ENCODE results near the gene GGA2. TPM values are rescaled to one million over a fixed set of nuclear protein-coding genes. Genes with fewer than 3 reads are reported as not detected.
A peak's percentile ranks its signal among the peaks of the same experiment; 100 is the strongest.

GGA2 gene
- total RNA-seq, 6 experiments from 2014 or later: 28.1 to 38.0 (median 35.7) TPM

GRCh38 chr16:23479138-23479537, 31.2 kb downstream of the GGA2 start:
- TF ChIP-seq, protein P1, sequence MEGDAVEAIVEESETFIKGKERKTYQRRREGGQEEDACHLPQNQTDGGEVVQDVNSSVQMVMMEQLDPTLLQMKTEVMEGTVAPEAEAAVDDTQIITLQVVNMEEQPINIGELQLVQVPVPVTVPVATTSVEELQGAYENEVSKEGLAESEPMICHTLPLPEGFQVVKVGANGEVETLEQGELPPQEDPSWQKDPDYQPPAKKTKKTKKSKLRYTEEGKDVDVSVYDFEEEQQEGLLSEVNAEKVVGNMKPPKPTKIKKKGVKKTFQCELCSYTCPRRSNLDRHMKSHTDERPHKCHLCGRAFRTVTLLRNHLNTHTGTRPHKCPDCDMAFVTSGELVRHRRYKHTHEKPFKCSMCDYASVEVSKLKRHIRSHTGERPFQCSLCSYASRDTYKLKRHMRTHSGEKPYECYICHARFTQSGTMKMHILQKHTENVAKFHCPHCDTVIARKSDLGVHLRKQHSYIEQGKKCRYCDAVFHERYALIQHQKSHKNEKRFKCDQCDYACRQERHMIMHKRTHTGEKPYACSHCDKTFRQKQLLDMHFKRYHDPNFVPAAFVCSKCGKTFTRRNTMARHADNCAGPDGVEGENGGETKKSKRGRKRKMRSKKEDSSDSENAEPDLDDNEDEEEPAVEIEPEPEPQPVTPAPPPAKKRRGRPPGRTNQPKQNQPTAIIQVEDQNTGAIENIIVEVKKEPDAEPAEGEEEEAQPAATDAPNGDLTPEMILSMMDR (IDR thresholded peaks at IDR 0.05): no peak
- Mint-ChIP-seq H3K9me3 (no peaks in the 10 kb centered on the region), H3K4me3 (no peak overlapping the region), H3K36me3 (ENCODE audit: low read depth) (peaks cover 31% of the 10 kb centered on the region), H3K27me3 (ENCODE audit: insufficient read depth) (no peaks in the 10 kb centered on the region), H3K4me1 (ENCODE audit: low read depth) (no peaks in the 10 kb centered on the region), H3K27ac (no peak overlapping the region)
- no peak for DNase-seq

- TF ChIP-seq, protein P1 (IDR thresholded peaks at IDR 0.05): no peak
- no peak for DNase-seq
- Mint-ChIP-seq H3K27ac (no peak overlapping the region), H3K9me3 (no peaks in the 10 kb centered on the region), H3K27me3 (ENCODE audit: insufficient read depth) (no peaks in the 10 kb centered on the region), H3K4me3 (no peak overlapping the region), H3K4me1 (ENCODE audit: low read depth) (no peaks in the 10 kb centered on the region), H3K36me3 (ENCODE audit: low read depth) (peaks cover 36% of the 10 kb centered on the region)
These were observed 31.7 kb downstream of the GGA2 start for GRCh38 chr16:23478566-23478965.

- Mint-ChIP-seq H3K27me3 (ENCODE audit: insufficient read depth) (no peaks in the 10 kb centered on the region), H3K27ac (no peak overlapping the region), H3K36me3 (ENCODE audit: low read depth) (peaks cover 28% of the 10 kb centered on the region), H3K4me3 (no peak overlapping the region), H3K9me3 (no peaks in the 10 kb centered on the region), H3K4me1 (ENCODE audit: low read depth) (no peaks in the 10 kb centered on the region)
- no peak for DNase-seq
- TF ChIP-seq, protein P1 (IDR thresholded peaks at IDR 0.05): no peak
These were observed 34.0 kb downstream of the GGA2 start for GRCh38 chr16:23476289-23476688.

DNA sequence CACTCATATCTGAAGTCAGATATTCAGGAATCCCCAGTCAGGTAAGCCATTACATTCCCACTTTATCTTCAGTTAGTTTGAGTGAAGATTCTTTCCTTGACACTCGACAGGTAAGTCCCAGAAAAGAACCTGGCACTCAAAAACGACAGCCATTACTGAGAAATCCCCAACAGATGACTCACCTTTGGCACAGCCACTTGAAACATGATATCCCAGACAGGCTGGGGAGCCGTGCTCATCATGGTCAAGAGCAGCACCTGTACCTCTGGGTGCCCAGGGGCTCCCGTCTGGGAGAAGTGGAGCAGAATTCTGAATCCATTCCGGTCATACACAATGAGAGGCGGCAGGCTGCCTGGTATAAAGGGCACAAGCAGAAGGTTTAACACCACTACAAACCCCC, 40.5 kb downstream of the GGA2 start:
- peaks cover 25% of the 10 kb centered on the region for H3K4me1 Mint-ChIP-seq (ENCODE audit: low read depth)
- H3K4me3 Mint-ChIP-seq: no peak overlapping the region
- peaks cover 42% of the 10 kb centered on the region for H3K36me3 Mint-ChIP-seq (ENCODE audit: low read depth)
- TF ChIP-seq, protein P1 (IDR thresholded peaks at IDR 0.05): no peak
- peak; percentile 17 for DNase-seq
- H3K27me3 Mint-ChIP-seq (ENCODE audit: insufficient read depth): no peaks in the 10 kb centered on the region; the same call in 1 of the 2 replicates
- H3K9me3 Mint-ChIP-seq: no peaks in the 10 kb centered on the region
- H3K27ac Mint-ChIP-seq: no peak overlapping the region

DNA sequence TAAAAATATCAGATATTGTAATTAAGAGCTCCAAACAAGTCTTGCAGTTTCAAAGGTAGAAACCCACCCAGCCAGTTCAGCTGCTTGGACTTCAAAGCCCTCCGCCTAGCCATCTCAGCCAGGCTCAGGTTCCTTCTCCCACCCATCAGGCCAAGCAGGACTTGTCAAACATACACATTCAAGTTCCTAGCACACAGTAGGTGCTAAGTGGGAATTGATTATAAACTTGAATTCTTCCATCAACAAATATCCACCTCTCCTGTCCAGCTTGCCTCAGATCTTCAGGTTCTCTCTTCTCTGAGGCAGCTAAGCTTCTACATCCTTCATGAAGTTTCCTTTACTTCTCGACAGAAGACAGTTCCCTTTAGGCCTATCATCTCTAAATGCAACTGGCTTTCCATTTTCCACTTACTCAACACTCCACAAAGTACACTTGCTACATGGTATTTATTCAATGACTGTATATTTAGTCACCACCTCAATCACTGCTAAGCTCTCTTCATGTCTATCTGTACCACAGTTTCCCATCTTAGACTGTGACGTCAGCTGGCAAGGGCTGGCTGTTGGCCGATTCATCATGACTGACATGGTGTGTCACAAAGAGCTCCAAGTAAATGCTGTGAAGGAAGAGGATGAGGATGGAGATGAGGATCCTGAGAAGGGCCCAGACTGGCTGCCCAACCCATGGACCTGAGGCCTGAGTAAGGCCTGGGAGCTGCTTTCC, 44.0 kb downstream of the GGA2 start:
- DNase-seq: peak; percentile 89
- TF ChIP-seq, protein P1 (IDR thresholded peaks at IDR 0.05): no peak
- Mint-ChIP-seq H3K4me3 (peak overlapping the region; percentile 2; the same call in 1 of the 2 replicates), H3K27me3 (ENCODE audit: insufficient read depth) (no peaks in the 10 kb centered on the region; the same call in none of the 2 replicates), H3K36me3 (ENCODE audit: low read depth) (peaks cover 43% of the 10 kb centered on the region), H3K4me1 (ENCODE audit: low read depth) (peaks cover 25% of the 10 kb centered on the region), H3K9me3 (no peaks in the 10 kb centered on the region), H3K27ac (peak overlapping the region; percentile 80)

All from HFFc6 (cell line).